HepG2 (cell line): ENCODE results near the gene ALG14. TPM values are rescaled to one million over a fixed set of nuclear protein-coding genes. Genes with fewer than 3 reads are reported as not detected.
A peak's percentile ranks its signal among the peaks of the same experiment; 100 is the strongest.

Experiments
- ARHGAP35 ChIP-seq: sonication (generic); formaldehyde crosslinking; IDR thresholded peaks from 2 replicates; pipeline ENCODE4 v1.9.0; 2022; ENCODE audit warnings: mild to moderate bottlenecking, inconsistent platforms, moderate library complexity, missing genetic modification reagents, borderline replicate concordance
- FOXA1 ChIP-seq, 2 experiments: fragments of 450-650 bp in 1 of 2; sonication (generic) in 1 of 2; formaldehyde crosslinking in 1 of 2; IDR thresholded peaks; 2 replicates each; pipeline versions ENCODE4 v1.4.0 to v1.6.1; 2016 to 2020; ENCODE audit warnings: missing genetic modification reagents in 1 of 2
- FOXP1 ChIP-seq, 2 experiments: fragments of 450-650 bp in 1 of 2; IDR thresholded peaks; 2 replicates each; pipeline ENCODE4 v1.6.1; 2017 to 2018; ENCODE audit warnings: antibody characterized with exemption in 1 of 2
- HES4 ChIP-seq: sonication (generic); formaldehyde crosslinking; IDR thresholded peaks from 2 replicates; pipeline ENCODE4 v1.9.0; 2021; ENCODE audit warnings: mild to moderate bottlenecking, missing genetic modification reagents, borderline replicate concordance
- MBD4 ChIP-seq: IDR thresholded peaks from 2 replicates; pipeline ENCODE4 v1.6.1; 2012; ENCODE audit warnings: low read length, inconsistent platforms, borderline replicate concordance
- MIER3 ChIP-seq: IDR thresholded peaks from 2 replicates; pipeline ENCODE4 v1.6.1; 2016; ENCODE audit warnings: missing compliant biosample characterization, borderline replicate concordance
- NAIF1 ChIP-seq: sonication (generic); formaldehyde crosslinking; IDR thresholded peaks from 2 replicates; pipeline ENCODE4 v1.5.0; 2020; ENCODE audit warnings: mild to moderate bottlenecking, missing genetic modification reagents, borderline replicate concordance
- PHF5A ChIP-seq: IDR thresholded peaks from one replicate; pipeline ENCODE4 v1.6.1; 2018; ENCODE audit warnings: low read depth, missing genetic modification reagents; ENCODE audit not compliant: unreplicated experiment
- PPARG ChIP-seq: conservative IDR thresholded peaks from 2 replicates; pipeline ENCODE4 v1.6.1; 2016; ENCODE audit warnings: missing biosample characterization, missing genetic modification reagents
- RARG ChIP-seq: sonication (generic); formaldehyde crosslinking; IDR thresholded peaks from 2 replicates; pipeline ENCODE4 v1.4.0; 2020; ENCODE audit warnings: low read depth, mild to moderate bottlenecking, missing genetic modification reagents
- SIN3B ChIP-seq: fragments of 150-350 bp; IDR thresholded peaks from 2 replicates; pipeline ENCODE4 v1.6.1; 2014; ENCODE audit warnings: low read length
- SMARCC2 ChIP-seq: fragments of 450-650 bp; IDR thresholded peaks from 2 replicates; pipeline ENCODE4 v1.6.1; 2017; ENCODE audit warnings: antibody characterized with exemption, mild to moderate bottlenecking
- SMC3 ChIP-seq: IDR thresholded peaks from 2 replicates; pipeline ENCODE4 v1.6.1; 2011; ENCODE audit warnings: low read length, improper control_type of control experiment
- TAF1 ChIP-seq: sonication (generic); formaldehyde crosslinking; IDR thresholded peaks from 2 replicates; pipeline ENCODE4 v1.4.0; 2020; ENCODE audit warnings: missing genetic modification reagents
- ZNF205 ChIP-seq: IDR thresholded peaks from 2 replicates; pipeline ENCODE4 v1.6.1; 2018; ENCODE audit warnings: missing biosample characterization, missing genetic modification reagents
- ZNF282 ChIP-seq: fragments of 450-650 bp; IDR thresholded peaks from 2 replicates; pipeline ENCODE4 v1.6.1; 2018; ENCODE audit not compliant: partially characterized antibody
- ZNF326 ChIP-seq: sonication (generic); formaldehyde crosslinking; IDR thresholded peaks from 2 replicates; pipeline ENCODE4 v1.4.0; 2020; ENCODE audit warnings: missing genetic modification reagents, borderline replicate concordance
- ZNF34 ChIP-seq: sonication (generic); formaldehyde crosslinking; IDR thresholded peaks from 2 replicates; pipeline ENCODE4 v1.4.0; 2020; ENCODE audit warnings: mild to moderate bottlenecking, missing genetic modification reagents, borderline replicate concordance
- ZNF607 ChIP-seq: sonication (generic); formaldehyde crosslinking; IDR thresholded peaks from 2 replicates; pipeline ENCODE4 v1.5.1; 2020; ENCODE audit warnings: missing genetic modification reagents, mild to moderate bottlenecking, borderline replicate concordance
- ZNF660 ChIP-seq: sonication (generic); formaldehyde crosslinking; IDR thresholded peaks from 2 replicates; pipeline ENCODE4 v1.5.1; 2020; ENCODE audit warnings: mild to moderate bottlenecking, low read depth, missing genetic modification reagents, borderline replicate concordance
- ZUFSP ChIP-seq: sonication (generic); formaldehyde crosslinking; IDR thresholded peaks from 2 replicates; pipeline ENCODE4 v1.9.0; 2021; ENCODE audit warnings: missing genetic modification reagents, mild to moderate bottlenecking, borderline replicate concordance
- polyA plus RNA-seq, 8 experiments: library from polyadenylated mRNA; depleted of rRNA in 3 of 8; stranded (reverse) in 7 of 8; unstranded in 1 of 8; fragments of >200 nt; fragmentation: Illumina TruSeq in 4 of 8; extraction: Trizol in 4 of 8; gene quantifications; 2 replicates each; pipeline versions ENCODE4 v1.2.1 to v1.2.3, GENCODE V29; 2011 to 2016; ENCODE audit warnings: low read depth in 4 of 8, missing spikeins in 1 of 8, mixed read lengths in 1 of 8; ENCODE audit not compliant: insufficient read depth in 1 of 8
- total RNA-seq, 5 experiments: library from RNA; depleted of rRNA; stranded (reverse); fragments of >200 nt; fragmentation: Illumina TruSeq; extraction: Trizol; gene quantifications; 2 replicates each; pipeline ENCODE4 v1.2.3, GENCODE V29; 2016; ENCODE audit warnings: low read depth in 1 of 5
- TF ChIP-seq, protein P1 (sequence below): sonication (generic); formaldehyde crosslinking; IDR thresholded peaks from 2 replicates; pipeline ENCODE4 v1.4.0; 2020; ENCODE audit warnings: missing genetic modification reagents
- TF ChIP-seq, protein P2 (sequence below): sonication (generic); formaldehyde crosslinking; IDR thresholded peaks from 2 replicates; pipeline ENCODE4 v1.4.0; 2020; ENCODE audit warnings: mild to moderate bottlenecking, missing genetic modification reagents
- TF ChIP-seq, protein P3 (sequence below): sonication (generic); formaldehyde crosslinking; IDR thresholded peaks from 2 replicates; pipeline ENCODE4 v1.9.0; 2021; ENCODE audit warnings: missing genetic modification reagents, mild to moderate bottlenecking, borderline replicate concordance

The ALG14 gene
- total and polyA plus RNA-seq, 2 of the 13 experiments (the other 11 are each of a cell fraction or from before 2014, with no cell fraction given), result 4.5 to 12.7 TPM

- TF ChIP-seq ARHGAP35 (no peak), TAF1 (no peak), ZNF205 (CRISPR knock-in tag) (no peak), NAIF1 (no peak), SMC3 (peak; percentile 22; the same call in 1 of the 2 replicates), ZNF34 (no peak), ZNF607 (CRISPR knock-in tag) (peak; percentile 57; the same call in 1 of the 2 replicates), ZNF282 (no peak), MIER3 (CRISPR knock-in tag) (peak; percentile 66; the same call in 1 of the 2 replicates), PPARG (CRISPR knock-in tag) (peak; percentile 71), SMARCC2 (no peak), FOXP1 (IDR thresholded peaks at IDR 0.05) (no peak), FOXP1 (CRISPR knock-in tag; IDR thresholded peaks at IDR 0.05) (peak; percentile 75; the same call in 1 of the 2 replicates), ZNF326 (no peak), MBD4 (no peak), FOXA1 (IDR thresholded peaks at IDR 0.05) (no peak), FOXA1 (CRISPR knock-in tag; IDR thresholded peaks at IDR 0.05) (no peak), ZNF660 (CRISPR knock-in tag) (no peak), SIN3B (no peak), HES4 (CRISPR knock-in tag) (no peak), RARG (CRISPR knock-in tag) (no peak), PHF5A (CRISPR knock-in tag) (peak; percentile 83), ZUFSP (CRISPR knock-in tag) (no peak)
- TF ChIP-seq, protein P1, sequence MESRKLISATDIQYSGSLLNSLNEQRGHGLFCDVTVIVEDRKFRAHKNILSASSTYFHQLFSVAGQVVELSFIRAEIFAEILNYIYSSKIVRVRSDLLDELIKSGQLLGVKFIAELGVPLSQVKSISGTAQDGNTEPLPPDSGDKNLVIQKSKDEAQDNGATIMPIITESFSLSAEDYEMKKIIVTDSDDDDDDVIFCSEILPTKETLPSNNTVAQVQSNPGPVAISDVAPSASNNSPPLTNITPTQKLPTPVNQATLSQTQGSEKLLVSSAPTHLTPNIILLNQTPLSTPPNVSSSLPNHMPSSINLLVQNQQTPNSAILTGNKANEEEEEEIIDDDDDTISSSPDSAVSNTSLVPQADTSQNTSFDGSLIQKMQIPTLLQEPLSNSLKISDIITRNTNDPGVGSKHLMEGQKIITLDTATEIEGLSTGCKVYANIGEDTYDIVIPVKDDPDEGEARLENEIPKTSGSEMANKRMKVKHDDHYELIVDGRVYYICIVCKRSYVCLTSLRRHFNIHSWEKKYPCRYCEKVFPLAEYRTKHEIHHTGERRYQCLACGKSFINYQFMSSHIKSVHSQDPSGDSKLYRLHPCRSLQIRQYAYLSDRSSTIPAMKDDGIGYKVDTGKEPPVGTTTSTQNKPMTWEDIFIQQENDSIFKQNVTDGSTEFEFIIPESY (CRISPR knock-in tag), result peak; percentile 55; the same call in 1 of the 2 replicates
- TF ChIP-seq, protein P2, sequence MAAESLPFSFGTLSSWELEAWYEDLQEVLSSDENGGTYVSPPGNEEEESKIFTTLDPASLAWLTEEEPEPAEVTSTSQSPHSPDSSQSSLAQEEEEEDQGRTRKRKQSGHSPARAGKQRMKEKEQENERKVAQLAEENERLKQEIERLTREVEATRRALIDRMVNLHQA (CRISPR knock-in tag), result no peak
- TF ChIP-seq, protein P3, sequence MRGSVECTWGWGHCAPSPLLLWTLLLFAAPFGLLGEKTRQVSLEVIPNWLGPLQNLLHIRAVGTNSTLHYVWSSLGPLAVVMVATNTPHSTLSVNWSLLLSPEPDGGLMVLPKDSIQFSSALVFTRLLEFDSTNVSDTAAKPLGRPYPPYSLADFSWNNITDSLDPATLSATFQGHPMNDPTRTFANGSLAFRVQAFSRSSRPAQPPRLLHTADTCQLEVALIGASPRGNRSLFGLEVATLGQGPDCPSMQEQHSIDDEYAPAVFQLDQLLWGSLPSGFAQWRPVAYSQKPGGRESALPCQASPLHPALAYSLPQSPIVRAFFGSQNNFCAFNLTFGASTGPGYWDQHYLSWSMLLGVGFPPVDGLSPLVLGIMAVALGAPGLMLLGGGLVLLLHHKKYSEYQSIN, result no peak
These were observed 110.1 kb downstream of the ALG14 start (continued) for GRCh38 chr1:94962409-94963265.
